Hepatic stellate cell (primary cell): Measurements from ENCODE around the gene CACNB4.
"Not testable (repeated sequence)": the region's sequence is repeated elsewhere in the genome, so short reads cannot be mapped to it uniquely, and the experiment has no call there.

Experiments used
- DNase-seq: peaks from one replicate; pipeline ENCODE4 v3.0.0; 2011; ENCODE audit warnings: low spot score

The CACNB4 gene

DNA sequence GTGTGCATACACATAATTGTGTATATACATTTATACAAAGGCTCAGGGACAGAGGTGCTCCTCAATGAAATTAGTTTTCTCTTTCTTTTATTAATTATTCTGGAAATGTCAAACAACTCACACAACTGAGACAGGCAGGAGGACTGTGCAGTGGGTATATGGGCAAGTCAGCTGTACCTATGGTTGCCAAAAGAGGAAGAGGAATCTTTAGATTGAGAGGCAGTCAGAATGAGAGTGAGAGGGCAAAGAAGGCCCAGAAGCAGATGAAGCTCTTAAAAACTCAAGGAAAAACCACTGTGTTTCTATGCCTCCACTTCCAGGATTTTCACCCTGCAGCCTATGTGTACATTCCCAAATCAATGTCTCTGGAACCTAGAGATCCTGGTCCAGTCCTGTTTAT, 79.1 kb downstream of the CACNB4 start:
- no peak for DNase-seq

DNA sequence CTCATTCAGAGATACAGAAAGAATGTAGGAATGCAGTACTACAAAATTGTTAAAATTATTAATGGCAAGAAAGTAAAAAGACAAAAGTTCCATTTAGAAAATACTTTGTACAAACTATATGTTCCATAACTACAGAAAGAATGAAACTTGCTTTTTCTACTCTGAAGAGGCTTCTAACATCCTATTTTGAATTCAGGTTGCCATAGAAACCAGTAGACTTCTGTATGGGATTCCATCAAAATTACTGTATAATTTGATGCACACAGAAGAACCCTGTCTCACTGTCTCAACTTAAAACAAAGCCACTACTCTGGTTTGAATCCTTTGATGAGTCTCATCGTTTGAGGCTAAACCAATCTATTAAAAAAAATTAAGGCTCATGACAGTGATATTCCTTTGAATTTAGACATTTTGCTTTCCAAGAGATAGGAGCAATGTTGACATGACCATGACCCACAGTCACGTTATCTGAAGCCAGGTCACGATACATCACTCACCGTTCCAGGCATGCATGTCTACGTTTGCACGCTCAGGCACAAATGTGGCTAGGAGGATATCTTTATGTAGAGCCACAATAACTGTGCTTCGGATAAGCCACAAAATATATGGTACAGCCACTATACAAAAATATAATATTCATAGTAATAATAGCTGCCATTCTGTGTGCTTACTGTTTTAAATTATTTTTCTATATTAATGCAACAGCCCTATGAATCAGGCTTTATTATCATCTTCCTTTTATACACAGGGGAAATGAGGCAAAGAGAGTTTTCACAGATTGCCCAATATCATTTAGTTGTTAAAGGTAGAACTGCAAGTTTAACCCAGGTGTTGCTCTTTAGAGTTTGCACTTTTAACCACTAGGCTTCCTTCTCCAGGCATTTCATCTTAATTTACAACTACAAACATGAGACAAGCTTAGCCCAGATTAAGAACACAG, 82.4 kb downstream of the CACNB4 start:
- DNase-seq, result no peak

DNA sequence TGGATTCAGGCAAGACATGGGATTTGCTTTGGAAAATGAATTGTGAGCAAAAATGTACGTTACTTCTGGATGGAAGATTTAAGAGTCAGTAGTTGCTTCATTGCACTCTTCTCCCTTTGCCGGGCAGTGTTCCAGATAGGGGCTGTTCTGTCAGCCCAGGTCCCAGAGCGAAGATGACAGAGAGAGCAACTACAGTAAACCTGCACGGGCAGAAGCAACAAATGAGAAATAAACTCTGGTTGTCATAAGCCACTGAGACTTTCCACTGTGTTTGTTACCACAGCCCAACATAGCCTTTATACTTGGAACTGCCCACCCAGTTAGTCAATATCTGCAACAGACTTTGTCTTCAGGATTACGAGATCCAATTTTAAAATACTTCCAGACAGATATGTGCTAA, 83.3 kb downstream of the CACNB4 start:
- no peak for DNase-seq

DNA sequence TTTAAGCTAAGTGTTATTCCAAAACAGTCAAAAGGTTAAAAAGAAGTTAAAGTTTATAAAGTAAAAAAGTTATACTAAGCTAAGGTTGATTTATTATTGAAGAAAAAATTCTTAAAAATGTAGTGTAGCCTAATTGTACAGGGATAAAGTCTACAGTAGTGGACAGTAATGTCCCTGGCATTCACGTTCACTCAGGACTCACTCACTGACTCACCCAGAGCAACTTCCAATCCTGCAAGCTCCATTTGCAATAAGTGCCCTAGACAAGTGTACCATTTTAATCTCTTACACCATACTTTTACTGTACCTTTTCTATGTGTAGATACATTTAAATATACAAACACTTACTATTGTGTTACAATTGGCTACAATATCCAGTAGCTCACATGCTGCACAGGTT, 86.1 kb downstream of the CACNB4 start:
- DNase-seq, result no peak

DNA sequence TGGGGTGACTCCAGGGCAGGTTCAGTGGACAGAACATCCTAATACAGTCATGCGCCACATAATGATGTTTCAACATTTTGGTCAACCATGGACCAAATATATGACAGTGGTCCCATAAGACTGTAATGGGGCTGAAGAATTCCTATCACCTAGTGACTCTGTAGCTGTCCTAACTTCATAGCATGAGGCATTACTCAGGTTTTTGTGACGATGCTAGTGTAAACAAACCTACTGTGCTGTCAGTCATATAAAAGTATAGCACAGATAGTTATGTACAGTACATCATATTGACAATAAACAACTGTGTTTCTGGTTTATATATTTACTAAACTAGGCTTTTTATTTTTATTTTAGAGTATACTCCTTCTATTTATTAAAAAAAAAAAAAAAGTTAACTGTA, 87.1 kb downstream of the CACNB4 start:
- DNase-seq, result no peak

DNA sequence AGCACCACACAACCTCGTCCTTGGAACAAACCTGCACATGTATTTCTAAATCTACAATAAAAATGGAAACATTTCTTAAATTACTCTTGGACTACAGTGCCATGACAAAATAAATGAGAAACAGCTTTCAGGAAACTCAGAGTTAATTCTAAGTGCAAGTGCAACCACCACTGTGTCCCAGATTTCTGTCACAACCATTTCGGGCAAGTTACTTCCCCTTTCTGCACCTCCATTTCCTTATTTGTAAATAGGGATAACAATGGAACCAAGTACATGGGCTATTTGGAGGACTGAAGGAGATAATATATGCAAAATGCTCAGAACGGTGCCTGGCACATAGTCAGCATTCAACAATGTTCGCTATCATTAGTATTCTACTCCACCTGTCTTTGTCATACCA, 93.2 kb downstream of the CACNB4 start:
- no peak for DNase-seq

DNA sequence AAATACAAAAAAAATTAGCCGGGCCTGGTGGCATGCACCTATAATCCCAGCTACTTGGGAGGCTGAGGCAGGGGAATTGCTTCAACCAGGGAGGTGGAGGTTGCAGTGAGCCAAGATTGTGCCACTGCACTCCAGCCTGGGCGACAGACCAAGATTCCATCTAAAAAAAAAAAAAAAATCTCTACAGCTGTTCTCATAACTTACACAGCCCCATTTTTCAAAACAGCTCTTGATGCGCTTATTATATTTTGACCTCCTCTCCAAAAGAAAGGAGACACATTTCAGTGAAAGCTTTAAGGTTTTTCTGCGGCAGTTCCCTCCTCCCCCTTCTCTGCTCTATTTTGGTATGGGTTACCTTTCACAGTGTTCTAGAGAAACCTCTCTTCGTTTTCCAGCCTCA, 95.6 kb downstream of the CACNB4 start:
- DNase-seq, result not testable (repeated sequence)

DNA sequence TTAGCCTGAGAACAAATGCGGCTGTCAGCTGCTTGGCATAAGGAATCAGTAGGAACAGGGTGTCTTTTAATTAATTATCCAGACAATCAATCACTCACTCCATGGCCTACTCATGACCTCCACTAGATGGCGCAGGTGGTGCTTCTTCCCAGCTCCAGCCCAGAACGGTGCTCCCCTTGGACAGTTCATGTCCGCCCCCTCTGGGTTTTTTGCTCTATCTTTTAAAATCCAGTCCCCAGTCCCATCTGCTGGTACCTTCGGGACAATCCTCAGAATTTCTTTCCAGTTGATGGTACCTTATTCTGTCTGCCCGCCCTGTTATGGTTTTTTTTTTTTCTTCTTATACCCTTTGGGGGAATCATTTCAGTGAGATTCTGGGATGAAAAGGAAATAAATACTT, 99.8 kb downstream of the CACNB4 start:
- DNase-seq, result peak; percentile 58

DNA sequence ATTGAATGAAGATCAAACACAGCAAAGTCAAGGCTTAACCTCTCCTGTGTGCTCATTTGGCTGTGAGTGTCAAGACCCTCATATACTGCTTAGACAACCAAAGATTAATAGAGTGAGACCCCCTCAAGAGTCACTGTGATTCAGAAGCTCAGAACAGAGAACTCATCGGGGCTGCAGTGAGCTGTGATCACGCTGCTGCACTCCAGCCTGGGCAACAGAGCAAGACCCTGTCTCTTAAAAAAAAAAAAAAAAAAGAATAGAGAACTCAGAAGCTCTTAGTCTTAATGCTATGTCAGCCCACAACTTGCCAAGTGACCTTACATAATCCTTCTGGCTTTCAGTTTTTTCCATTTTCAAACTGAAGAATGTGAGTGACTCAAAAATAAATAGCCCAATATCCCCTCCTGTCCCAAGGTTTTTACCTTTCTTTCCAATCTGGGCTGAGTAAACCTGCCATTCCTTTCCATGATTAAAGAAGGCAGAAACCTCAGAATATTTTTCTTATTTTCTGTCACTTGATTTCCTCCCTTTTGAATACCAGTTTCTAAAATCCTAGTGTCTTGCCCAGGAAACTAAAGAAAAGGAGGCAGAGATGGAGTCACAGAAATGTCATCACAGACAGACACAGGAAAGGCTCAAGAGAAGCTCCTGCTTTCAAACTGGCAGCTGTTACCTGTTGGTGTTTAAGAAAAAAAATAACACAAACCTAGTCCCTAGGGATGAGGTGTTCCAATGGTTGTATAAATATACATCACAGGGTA, 102.4 kb downstream of the CACNB4 start:
- no peak for DNase-seq

DNA sequence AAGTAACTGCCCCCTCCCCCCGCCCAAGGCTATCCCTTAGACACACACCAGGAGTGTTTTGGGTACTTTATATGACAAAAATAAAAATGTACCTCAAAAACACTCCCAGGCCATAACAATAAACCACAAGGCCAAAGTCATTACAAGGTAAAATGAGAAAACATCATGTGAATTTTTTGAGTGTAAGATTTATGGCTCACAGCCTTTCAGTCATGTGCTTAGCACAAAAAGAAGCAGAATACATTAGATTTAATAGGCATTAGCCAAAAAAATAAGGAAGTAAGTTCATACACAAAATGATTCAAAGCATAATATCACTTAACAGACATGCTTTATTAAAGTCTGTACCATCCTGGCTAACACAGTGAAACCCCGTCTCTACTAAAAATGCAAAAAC, 103.7 kb downstream of the CACNB4 start:
- no peak for DNase-seq

DNA sequence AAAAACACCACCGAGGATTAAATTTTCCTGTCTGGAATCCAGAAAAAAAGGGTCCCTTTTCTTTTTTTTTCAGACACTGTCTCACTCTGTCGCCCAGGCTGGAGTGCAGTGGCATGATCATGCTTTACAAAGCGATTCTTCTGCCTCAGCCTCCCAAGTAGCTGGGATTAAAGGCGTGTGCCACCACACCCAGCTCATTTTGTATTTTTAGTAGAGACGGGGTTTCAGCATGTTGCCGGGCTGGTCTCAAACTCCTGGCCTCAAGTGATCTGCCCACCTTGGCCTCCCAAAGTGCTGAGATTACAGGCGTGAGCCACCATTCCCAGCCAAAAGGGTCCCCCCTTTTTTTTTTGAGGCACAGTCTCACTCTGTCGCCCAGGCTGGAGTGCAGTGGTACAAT, 104.7 kb downstream of the CACNB4 start:
- not testable (repeated sequence) for DNase-seq

DNA sequence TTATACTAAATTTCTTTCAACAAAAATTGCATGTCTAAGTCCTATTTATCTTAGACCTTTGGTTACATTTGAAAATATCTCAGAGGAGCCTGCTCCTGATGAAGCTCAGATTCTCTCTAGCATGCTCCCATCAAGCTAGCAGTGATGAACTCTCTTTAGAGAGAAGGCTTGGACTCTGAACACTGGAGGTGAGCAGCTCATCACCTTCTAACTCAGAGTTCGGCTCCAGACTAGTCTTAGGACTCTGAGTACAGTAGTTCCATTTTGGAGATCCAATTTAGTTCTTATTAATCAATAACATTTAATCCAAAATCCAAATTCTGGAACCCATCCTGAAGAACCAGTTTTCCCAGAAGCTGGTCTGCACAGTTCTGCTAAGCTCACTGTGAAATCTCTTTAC, 107.8 kb downstream of the CACNB4 start:
- no peak for DNase-seq

DNA sequence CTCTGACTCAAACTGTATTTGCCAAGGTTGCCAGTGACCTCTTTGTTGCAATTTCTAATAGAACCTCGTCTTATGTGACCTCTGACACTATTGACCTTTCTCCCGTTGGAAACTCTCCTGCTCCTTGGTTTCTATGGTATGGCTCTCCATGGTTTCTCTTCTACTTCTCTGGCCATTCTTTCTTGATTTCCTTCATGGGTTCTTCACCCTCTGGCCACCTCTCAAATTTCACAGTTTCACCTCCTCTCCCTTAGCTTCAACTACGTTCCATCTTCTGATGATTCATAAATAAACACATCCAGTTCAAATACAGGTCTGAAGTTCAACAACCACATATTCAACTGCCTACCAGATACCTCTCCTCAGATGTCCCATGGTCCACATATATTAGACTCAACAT, 109.5 kb downstream of the CACNB4 start:
- DNase-seq, result no peak

DNA sequence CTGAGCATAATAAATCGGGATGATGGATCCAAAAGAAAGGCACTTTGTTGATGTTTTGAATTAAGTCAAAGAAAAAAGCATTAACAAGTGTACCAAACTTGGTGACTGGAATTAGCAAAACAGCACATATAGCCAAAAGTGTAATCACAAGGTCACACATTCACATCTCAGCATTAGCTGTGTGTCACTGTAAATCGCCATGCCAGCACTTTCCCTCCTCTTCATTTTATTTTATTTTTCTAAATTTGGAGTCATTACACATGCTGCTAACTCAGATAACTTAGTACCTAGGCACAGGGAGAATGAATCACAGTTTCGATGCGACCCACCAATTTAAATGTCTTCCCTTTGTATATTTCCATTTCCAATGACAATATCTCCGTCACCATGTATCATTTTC, 111.4 kb downstream of the CACNB4 start:
- no peak for DNase-seq

DNA sequence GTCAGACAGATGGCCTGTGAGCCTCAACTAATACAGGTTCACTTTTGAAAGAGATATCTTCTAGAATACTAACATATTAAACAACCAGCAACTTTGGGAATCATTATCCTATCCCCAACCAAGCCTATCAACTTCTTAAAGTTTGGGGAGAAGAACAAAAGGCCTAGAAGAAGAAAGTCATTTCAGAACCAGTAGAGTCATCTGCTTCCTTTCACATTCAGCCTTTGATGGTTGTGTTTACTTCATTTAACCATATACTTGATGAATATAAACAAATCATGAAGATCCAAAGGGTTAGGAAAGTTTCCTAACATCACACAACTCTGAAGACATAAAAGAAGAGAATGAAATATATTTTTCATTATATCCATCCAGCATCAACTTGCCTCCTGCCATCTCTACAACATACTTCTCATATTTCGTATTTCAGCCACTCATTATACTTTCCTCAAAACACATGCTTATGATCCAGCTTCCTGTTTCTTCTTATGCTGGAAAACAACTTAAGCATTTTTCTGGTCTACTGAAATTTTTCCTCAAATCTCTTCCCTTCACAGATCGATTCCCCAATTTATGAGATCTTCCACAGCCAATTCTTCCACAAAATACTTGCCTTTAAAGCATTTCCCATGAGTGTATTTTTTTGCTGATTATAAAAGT, 114.3 kb downstream of the CACNB4 start:
- DNase-seq, result no peak

DNA sequence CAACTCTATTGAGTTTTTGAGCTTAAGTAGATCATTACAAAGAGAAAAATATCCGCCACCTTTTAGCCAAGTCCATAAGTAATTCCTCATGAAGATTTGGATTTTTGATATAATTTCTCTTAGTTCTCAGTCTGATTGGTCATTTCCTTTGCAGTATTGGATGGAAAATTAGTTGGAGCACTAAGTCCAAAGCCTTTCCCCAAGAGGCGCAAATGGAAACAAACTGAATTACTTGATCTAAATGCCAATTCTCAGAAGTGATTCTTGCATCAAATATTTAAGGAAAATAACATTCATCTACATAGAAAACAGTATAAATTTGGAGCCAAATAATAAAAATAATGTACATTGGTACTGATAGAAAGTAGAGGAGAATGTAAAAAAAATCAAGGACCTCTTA, 115.6 kb downstream of the CACNB4 start:
- no peak for DNase-seq

DNA sequence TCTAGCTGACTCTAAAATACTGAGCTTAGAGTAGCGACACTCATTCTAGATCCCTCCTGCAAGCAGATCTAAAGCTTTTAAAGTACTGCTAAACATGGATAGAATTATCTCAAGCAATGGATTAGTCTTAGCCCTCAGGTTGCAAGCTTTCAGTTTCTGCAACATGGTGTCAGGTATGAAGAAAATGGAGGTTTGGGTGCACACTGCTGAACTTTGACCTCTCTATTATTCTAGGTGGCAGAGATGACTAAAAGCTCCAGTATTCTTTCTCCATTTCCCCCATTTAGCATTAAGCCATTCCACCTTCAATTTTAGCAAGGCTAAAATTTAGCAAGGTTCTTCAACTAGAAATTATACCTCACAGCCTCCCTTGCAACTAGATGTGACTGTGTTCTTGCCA, 117.0 kb downstream of the CACNB4 start:
- no peak for DNase-seq

DNA sequence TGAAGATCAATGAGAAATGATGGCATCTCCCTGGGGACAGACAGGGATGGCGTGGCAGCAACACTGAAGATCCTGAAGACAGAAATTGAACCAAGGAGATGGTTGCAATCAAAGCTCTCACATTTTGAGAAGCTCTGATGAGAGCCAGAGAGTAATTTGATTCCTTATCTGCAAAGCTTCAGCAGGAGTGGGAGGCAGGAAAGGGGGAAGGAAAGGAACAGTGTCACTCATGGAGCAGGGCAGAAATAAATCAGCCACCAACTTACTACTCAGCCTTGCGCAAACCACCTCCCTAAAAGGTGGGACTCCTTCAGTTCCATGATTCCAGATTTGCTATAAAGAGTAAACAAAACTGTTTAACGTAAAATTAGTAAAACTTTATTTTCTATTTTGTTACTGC, 119.2 kb downstream of the CACNB4 start:
- no peak for DNase-seq

DNA sequence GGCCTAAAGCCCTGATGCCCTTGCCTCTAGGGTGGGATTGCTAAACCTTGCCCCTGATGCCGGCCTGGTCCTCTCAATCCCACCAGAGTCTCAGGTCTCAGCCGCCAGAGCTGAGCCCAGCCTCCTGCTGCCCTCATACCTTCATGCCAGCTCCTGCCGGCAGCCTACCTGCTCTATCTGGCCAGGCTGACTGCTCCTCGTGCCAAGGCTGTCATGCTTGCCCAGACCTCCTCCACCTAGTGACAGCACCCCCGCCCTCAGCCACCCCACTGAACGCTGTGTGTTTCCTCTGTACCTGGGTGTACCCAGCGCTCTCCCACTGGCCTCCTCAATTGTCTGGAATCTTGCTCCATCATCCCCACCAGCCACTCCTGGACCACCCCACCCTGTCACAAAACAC, 120.1 kb downstream of the CACNB4 start:
- no peak for DNase-seq

DNA sequence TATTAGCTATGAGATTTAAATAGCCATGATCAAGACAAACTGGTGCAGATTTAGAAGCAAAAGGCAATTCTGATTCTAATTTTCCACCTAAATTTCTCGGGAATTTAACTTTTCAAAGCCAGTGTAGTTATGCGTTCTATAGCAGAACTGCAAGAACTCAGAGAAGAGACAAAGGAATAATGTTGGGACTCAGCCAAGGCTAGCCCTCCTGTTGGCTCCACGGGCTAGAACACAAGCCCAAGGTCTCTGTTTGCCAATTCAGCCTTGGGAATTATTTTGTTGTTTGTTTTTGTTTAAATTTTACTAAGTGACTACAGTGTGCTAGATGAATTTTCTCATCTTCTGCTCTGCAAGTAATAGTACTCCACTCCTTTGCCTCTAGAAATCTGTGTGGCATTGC, 121.2 kb downstream of the CACNB4 start:
- no peak for DNase-seq

DNA sequence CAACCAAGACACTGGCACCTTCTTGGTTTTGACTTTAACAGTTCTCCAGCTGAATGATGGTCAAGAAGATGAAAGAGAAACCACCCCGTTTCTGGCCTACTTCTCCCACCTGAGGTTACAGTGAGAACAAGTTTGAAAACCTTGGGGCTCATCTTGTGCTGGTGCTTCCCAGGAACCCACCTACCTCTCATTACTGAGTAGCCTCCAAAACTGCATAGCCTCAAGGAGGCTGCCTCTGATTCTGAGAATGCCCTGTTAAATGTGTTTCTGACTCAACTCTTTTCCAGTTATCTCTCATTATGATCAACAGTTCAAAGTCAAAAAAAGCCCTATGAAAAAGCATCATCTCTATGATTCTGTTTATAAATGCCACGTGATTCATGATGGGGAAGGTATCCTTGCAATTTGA, 121.9 kb downstream of the CACNB4 start:
- no peak for DNase-seq

DNA sequence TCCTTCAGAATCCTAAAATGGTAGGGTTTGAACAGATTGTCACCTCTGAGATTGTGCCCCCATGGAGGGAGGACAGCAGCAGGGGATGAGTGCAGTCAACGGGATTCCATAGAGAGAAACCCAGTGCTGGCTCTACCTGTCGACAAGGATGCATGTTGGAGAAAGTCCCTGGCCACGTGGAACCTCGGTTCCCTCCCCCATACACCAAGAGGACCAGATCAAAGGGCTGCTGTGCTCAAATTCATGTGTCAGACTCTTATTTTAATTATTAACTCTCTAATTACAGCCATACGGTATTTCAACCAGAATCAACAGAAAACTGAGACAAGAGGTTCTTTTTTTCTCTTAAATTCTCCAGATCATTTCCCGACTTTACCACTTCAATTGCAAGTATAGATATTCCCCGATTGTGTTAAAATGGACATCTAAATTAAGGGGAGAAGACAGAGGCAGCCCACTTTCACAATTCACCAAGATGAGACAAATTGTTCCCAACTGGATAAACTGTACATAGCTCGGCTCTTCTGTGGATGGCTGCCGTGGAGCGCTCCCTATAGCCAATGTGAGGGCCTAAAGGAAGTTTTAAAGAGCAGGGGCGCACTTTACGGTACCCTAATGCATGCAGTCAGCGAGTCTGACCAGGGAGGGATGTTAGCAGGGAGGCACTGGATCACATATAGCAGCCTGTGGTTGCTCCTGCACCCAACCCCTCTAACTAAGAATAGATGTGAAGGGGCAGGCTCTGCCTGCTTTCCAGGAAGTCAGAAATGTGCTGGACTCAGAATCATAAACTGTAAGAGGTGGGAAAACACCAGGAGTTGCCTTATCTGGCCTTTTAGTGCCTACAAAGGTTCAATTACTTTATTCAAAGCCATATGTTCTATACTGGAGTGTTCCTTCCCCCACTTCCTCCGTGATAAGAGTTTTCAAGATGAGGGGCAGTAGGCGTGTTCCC, 123.1 kb downstream of the CACNB4 start:
- no peak for DNase-seq
